Trophoblast cell (in vitro differentiated cells and primary cell): ENCODE measurements around the gene ZNF865.

ENCODE experiments used
- DNase-seq, 2 donors: peaks; one replicate each; pipeline ENCODE4 v3.0.0-alpha.2; 2016
- H2AFZ ChIP-seq: 2 replicates; pipeline ENCODE4 v1.6.1; 2013; ENCODE audit warnings: low read length, moderate library complexity, mild to moderate bottlenecking; ENCODE audit not compliant: insufficient read depth, poor library complexity
- H2AK5ac ChIP-seq: 2 replicates; pipeline ENCODE4 v1.6.1; 2013; ENCODE audit warnings: mild to moderate bottlenecking, low read length
- H2BK120ac ChIP-seq: 2 replicates; pipeline ENCODE4 v1.6.1; 2013; ENCODE audit warnings: low read length, mild to moderate bottlenecking, moderate library complexity; ENCODE audit not compliant: insufficient read depth, poor library complexity
- H2BK12ac ChIP-seq: 2 replicates; pipeline ENCODE4 v1.6.1; 2013; ENCODE audit warnings: mild to moderate bottlenecking, low read length, moderate library complexity
- H2BK5ac ChIP-seq: 2 replicates; pipeline ENCODE4 v1.6.1; 2013; ENCODE audit warnings: low read length, low read depth, moderate library complexity, mild to moderate bottlenecking; ENCODE audit not compliant: poor library complexity
- H3K14ac ChIP-seq: 2 replicates; pipeline ENCODE4 v1.6.1; 2013; ENCODE audit warnings: mild to moderate bottlenecking, low read length
- H3K18ac ChIP-seq: 2 replicates; pipeline ENCODE4 v1.6.1; 2013; ENCODE audit warnings: mild to moderate bottlenecking, low read length
- H3K23ac ChIP-seq: 2 replicates; pipeline ENCODE4 v1.6.1; 2013; ENCODE audit warnings: low read length
- H3K27ac ChIP-seq: 2 replicates; pipeline ENCODE4 v1.5.1; 2013; ENCODE audit warnings: low read depth, mild to moderate bottlenecking, inconsistent platforms, low read length, moderate library complexity
- H3K27me3 ChIP-seq: 2 replicates; pipeline ENCODE4 v1.6.1; 2013; ENCODE audit warnings: inconsistent platforms, mild to moderate bottlenecking, low read length, moderate library complexity; ENCODE audit not compliant: insufficient read depth
- H3K36me3 ChIP-seq, 2 experiments: 1 replicate in 1 of 2; 2 replicates in 1 of 2; pipeline ENCODE4 v1.6.1; 2013; ENCODE audit warnings: low read length in 2 of 2, mild to moderate bottlenecking in 2 of 2, moderate library complexity in 1 of 2; ENCODE audit not compliant: insufficient read depth in 2 of 2, control insufficient read depth in 1 of 2
- H3K4ac ChIP-seq: 2 replicates; pipeline ENCODE4 v1.6.1; 2013; ENCODE audit warnings: low read depth, mild to moderate bottlenecking, low read length, moderate library complexity
- H3K4me1 ChIP-seq, 2 experiments: 1 replicate in 1 of 2; 2 replicates in 1 of 2; pipeline ENCODE4 v1.6.1; 2013; ENCODE audit warnings: low read length in 2 of 2, mild to moderate bottlenecking in 2 of 2, moderate library complexity in 1 of 2; ENCODE audit not compliant: insufficient read depth in 2 of 2, control insufficient read depth in 1 of 2
- H3K4me2 ChIP-seq: 2 replicates; pipeline ENCODE4 v1.6.1; 2013; ENCODE audit warnings: inconsistent platforms, mild to moderate bottlenecking, low read length, moderate library complexity
- H3K4me3 ChIP-seq: 2 replicates; pipeline ENCODE4 v1.5.1; 2013; ENCODE audit warnings: mild to moderate bottlenecking, low read depth, low read length, inconsistent platforms
- H3K79me1 ChIP-seq: one replicate; pipeline ENCODE4 v1.6.1; 2013; ENCODE audit warnings: low read length
- H3K79me2 ChIP-seq: 2 replicates; pipeline ENCODE4 v1.6.1; 2013; ENCODE audit warnings: low read length, mild to moderate bottlenecking; ENCODE audit not compliant: control insufficient read depth, insufficient read depth, poor library complexity
- H3K9ac ChIP-seq: 2 replicates; pipeline ENCODE4 v1.6.1; 2013; ENCODE audit warnings: mild to moderate bottlenecking, low read length
- H3K9me3 ChIP-seq: 2 replicates; pipeline ENCODE4 v1.6.1; 2013; ENCODE audit warnings: low read depth, mild to moderate bottlenecking, control low read depth, inconsistent platforms, low read length; ENCODE audit not compliant: insufficient read depth
- H4K12ac ChIP-seq: 2 replicates; pipeline ENCODE4 v1.6.1; 2013; ENCODE audit warnings: low read depth, mild to moderate bottlenecking, low read length, moderate library complexity
- H4K8ac ChIP-seq: 2 replicates; pipeline ENCODE4 v1.6.1; 2013; ENCODE audit warnings: low read depth, mild to moderate bottlenecking, low read length, moderate library complexity
- H4K91ac ChIP-seq: one replicate; pipeline ENCODE4 v1.6.1; 2013; ENCODE audit warnings: low read depth, mild to moderate bottlenecking, low read length, moderate library complexity
- WGBS: extraction: QIAGEN DNeasy Blood & Tissue Kit; methylation state at CpG from one replicate; pipeline ENCODE4 v1.1.7; 2013; ENCODE audit warnings: missing lambda C conversion rate; ENCODE audit not compliant: insufficient read length, insufficient coverage; ENCODE audit errors: extremely low coverage; 5-methylcytosine and 5-hydroxymethylcytosine counted together

The ZNF865 gene

DNA sequence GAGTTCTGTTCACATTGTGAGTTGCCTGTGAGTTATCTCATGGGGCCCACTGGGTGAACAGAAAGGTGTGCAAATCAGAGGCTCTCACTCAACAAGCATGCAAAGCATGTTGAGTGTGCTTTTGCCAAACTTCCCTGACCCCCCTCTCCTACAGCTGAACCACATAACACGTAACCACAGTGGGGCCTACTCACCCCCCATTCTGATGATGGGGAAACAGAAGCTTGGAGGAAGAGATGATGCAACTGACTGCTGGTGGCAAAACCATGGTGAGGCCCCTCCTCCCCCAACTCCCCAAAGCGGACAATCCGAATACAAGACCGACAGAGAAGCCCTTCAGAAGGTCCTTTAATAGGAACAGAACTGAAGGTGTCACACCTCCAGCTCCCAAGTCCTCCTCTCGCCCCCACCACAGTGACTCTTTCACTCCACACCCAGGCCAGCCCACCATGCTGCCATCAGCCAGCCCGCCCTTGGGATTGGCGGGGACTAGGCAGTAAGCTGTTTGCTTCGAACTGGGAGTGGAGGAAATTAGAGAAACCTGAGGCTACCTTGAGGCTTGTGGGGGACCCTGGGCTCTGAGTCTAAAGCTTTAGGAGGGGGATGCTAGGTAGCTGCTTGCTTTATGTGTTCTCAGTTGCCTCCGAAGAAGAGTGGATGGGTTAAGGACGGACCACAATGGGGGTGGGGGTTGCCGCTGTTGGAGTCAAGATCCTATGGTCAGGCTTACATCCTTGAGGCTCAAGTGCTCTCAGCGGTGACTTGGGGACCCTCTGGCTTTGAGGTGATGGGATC is 15.2 kb downstream of the ZNF865 start:
- no peak for DNase-seq
- Histone ChIP-seq H3K18ac (no peak overlapping the region), H3K4me3 (no peak overlapping the region), H4K12ac (no peak overlapping the region), H3K27me3 (no peaks in the 10 kb centered on the region), H4K91ac (no peak overlapping the region), H3K14ac (no peak overlapping the region), H2BK120ac (no peak overlapping the region), H2AK5ac (no peak overlapping the region), H3K4me1 (peaks cover 3% of the 10 kb centered on the region in 2 experiments), H3K79me2 (peaks cover 5% of the 10 kb centered on the region), H3K27ac (no peak overlapping the region), H3K9ac (no peak overlapping the region), H3K23ac (no peak overlapping the region), H2AFZ (no peak overlapping the region), H3K4ac (no peak overlapping the region), H3K36me3 (peaks cover 29 to 35% of the 10 kb centered on the region in 2 experiments), H3K9me3 (peaks cover 11% of the 10 kb centered on the region), H3K4me2 (no peak overlapping the region), H3K79me1 (peaks cover 5% of the 10 kb centered on the region), H2BK12ac (no peak overlapping the region), H2BK5ac (no peak overlapping the region), H4K8ac (no peak overlapping the region)
- WGBS: no CpG with 5 or more reads among the region's 12 CpGs

DNA sequence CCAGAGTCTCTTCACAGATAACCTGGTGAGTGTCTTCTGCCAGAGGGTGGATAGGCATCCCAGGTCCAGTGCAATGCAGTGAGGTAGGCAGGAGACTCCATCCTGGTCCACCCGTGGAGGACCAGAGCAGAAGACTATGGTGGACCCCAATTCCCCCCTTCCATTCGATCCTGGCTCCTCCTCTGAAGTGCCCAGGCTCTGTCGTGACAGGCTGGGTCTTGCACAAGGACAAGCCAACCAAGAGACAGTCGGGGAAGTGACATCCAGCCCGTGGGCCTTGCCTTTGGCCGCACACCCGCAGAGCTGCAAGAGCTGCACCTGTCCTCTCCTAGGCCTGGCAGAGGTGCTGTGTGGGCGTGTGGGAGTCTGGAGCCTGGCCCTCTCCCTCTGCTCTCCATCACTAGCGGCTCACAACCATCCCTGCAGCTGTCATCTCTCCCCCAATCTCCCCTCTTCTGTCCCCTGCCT is 15.8 kb downstream of the ZNF865 start:
- H3K27me3 ChIP-seq: no peaks in the 10 kb centered on the region
- no peak overlapping the region for H3K27ac ChIP-seq
- DNase-seq: no peak
- peaks cover 5% of the 10 kb centered on the region for H3K79me1 ChIP-seq
- no peak overlapping the region for H2AFZ ChIP-seq
- H3K14ac ChIP-seq: no peak overlapping the region
- H2BK5ac ChIP-seq: no peak overlapping the region
- no peak overlapping the region for H4K8ac ChIP-seq
- peaks cover 3% of the 10 kb centered on the region in 2 experiments for H3K4me1 ChIP-seq
- no peak overlapping the region for H2BK120ac ChIP-seq
- H3K4me2 ChIP-seq: no peak overlapping the region
- H3K36me3 ChIP-seq: peaks cover 23 to 29% of the 10 kb centered on the region in 2 experiments
- no peak overlapping the region for H2BK12ac ChIP-seq
- H3K9me3 ChIP-seq: peaks cover 9% of the 10 kb centered on the region
- H3K9ac ChIP-seq: no peak overlapping the region
- no peak overlapping the region for H3K18ac ChIP-seq
- peaks cover 5% of the 10 kb centered on the region for H3K79me2 ChIP-seq
- H3K4me3 ChIP-seq: no peak overlapping the region
- no CpG with 5 or more reads among the region's 9 CpGs for WGBS
- H4K12ac ChIP-seq: no peak overlapping the region
- no peak overlapping the region for H4K91ac ChIP-seq
- H3K4ac ChIP-seq: no peak overlapping the region
- no peak overlapping the region for H2AK5ac ChIP-seq
- no peak overlapping the region for H3K23ac ChIP-seq

DNA sequence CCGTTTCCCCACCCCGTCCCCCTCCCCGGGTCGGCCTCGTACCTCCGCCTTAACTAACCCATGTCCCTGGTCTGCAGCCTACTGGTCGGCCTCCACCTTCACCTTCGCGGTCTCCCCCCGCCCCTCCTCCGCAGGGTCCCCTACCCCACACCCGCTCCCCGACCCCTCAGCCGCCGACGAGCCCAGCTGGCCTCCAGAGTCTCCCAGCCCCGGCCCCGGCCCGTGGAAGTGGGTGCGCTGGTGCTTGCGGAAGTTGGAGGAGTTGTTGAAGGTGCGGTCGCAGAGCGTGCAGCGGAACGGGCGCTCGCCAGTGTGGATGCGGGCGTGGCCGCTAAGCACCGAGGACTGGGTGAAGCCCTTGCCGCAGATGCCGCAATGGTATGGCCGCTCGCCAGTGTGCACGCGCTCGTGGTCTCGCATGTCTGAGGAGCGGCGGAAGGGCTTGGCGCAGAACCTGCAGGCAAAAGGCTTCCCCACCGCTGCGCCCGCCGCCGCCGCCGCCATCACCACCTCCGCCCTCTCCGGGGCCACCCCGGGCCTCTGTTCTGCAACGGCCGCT is 16.3 kb downstream of the ZNF865 start:
- no peak overlapping the region for H2AFZ ChIP-seq
- peaks cover 18 to 24% of the 10 kb centered on the region in 2 experiments for H3K36me3 ChIP-seq
- no CpG with 5 or more reads among the region's 55 CpGs for WGBS
- peaks cover 5% of the 10 kb centered on the region for H3K79me1 ChIP-seq
- H3K14ac ChIP-seq: no peak overlapping the region
- peaks cover 8% of the 10 kb centered on the region for H3K9me3 ChIP-seq
- H3K18ac ChIP-seq: no peak overlapping the region
- H3K27me3 ChIP-seq: no peaks in the 10 kb centered on the region
- DNase-seq: no peak
- no peak overlapping the region for H3K4me2 ChIP-seq
- no peak overlapping the region for H3K23ac ChIP-seq
- H3K79me2 ChIP-seq: peaks cover 5% of the 10 kb centered on the region
- no peak overlapping the region for H3K9ac ChIP-seq
- no peak overlapping the region for H3K27ac ChIP-seq
- H3K4ac ChIP-seq: no peak overlapping the region
- no peak overlapping the region for H2BK5ac ChIP-seq
- H3K4me3 ChIP-seq: no peak overlapping the region
- no peak overlapping the region for H2AK5ac ChIP-seq
- no peak overlapping the region for H4K12ac ChIP-seq
- H3K4me1 ChIP-seq: peaks cover 3% of the 10 kb centered on the region in 2 experiments
- no peak overlapping the region for H4K91ac ChIP-seq
- H2BK120ac ChIP-seq: no peak overlapping the region
- H2BK12ac ChIP-seq: no peak overlapping the region
- no peak overlapping the region for H4K8ac ChIP-seq

DNA sequence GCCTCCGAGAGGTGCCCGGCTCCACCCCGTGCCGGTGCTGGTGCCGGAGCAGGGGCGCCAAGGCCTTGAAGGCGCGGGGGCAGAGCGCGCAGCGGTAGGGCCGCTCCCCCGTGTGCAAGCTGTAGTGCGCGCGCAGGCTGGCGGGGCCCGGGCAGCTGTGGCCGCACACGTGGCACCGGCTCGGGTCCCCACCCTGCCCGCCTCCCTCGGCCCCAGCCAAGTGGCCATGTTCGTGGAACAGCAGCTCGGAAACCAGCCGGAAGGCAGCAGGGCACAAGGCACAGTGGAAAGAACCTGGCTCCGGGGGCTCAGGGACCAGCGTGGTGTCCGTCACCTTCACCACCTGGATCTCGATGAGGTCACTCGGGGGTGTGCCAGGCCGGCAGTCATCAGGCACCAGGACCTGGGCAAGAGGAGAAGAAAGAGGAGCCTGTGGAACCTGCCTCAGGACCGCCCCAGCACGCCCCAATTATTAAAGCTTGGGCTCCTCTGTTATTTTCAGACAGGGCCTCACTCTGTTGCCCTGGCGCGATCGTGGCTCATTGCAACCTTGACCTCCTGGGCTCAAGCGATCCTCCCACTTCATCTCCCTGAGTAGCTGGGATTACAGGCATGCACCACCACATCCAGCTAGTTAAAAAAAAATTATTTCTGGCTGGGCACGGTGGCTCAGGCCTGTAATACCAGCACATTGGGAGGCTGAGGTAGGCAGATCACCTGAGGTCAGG is 17.0 kb downstream of the ZNF865 start:
- peaks cover 7% of the 10 kb centered on the region for H3K9me3 ChIP-seq
- H4K12ac ChIP-seq: no peak overlapping the region
- no peak overlapping the region for H3K9ac ChIP-seq
- peaks cover 3% of the 10 kb centered on the region in 2 experiments for H3K4me1 ChIP-seq
- no peak overlapping the region for H3K4me3 ChIP-seq
- H2AK5ac ChIP-seq: no peak overlapping the region
- H3K23ac ChIP-seq: no peak overlapping the region
- no peak overlapping the region for H3K18ac ChIP-seq
- no peak overlapping the region for H3K14ac ChIP-seq
- H3K4ac ChIP-seq: no peak overlapping the region
- H2AFZ ChIP-seq: no peak overlapping the region
- no peak overlapping the region for H2BK5ac ChIP-seq
- WGBS: no CpG with 5 or more reads among the region's 40 CpGs
- no peak overlapping the region for H4K91ac ChIP-seq
- H3K79me1 ChIP-seq: peaks cover 5% of the 10 kb centered on the region
- no peak for DNase-seq
- H2BK12ac ChIP-seq: no peak overlapping the region
- H2BK120ac ChIP-seq: no peak overlapping the region
- peaks cover 5% of the 10 kb centered on the region for H3K79me2 ChIP-seq
- no peak overlapping the region for H4K8ac ChIP-seq
- H3K27ac ChIP-seq: no peak overlapping the region
- H3K36me3 ChIP-seq: peaks cover 12 to 19% of the 10 kb centered on the region in 2 experiments
- no peak overlapping the region for H3K4me2 ChIP-seq
- no peaks in the 10 kb centered on the region for H3K27me3 ChIP-seq
